ENCODE data around the gene FAM184A.

FAM184A gene

DNA sequence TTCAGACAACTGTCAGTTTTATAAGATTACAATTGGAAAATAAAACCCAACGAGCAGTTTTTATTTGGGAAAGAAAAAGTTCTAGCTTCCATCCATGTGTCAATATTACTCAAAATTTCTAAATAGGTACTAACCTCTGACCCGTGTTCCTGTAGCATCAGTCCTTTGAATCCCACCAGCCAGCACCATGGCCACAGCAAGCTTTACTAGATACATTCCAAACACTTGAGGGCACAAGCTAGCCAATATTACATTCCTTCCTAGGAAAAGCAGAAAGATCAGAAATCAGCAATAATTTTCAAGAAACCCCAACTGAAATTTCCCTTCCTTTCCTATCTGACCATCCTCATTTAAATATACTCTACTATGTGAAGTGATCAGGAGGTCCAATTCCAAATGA, 165.3 kb downstream of the FAM184A start:
- H3K36me3 ChIP-seq (ENCODE audit: control insufficient read depth in 2 of 2, insufficient read depth in 2 of 2, low read length in 2 of 2), result peaks cover 22 to 38% of the 10 kb centered on the region in 2 donors
- no peaks in the 10 kb centered on the region for H3K27me3 ChIP-seq (ENCODE audit: control insufficient read depth in 1 of 2, insufficient read depth in 2 of 2, low read length in 2 of 2)
- no peaks in the 10 kb centered on the region for H3K4me1 ChIP-seq (ENCODE audit: control insufficient read depth, insufficient read depth, low read length)
- no peak overlapping the region for H3K9ac ChIP-seq (ENCODE audit: low read length in 2 of 2)
- no peak overlapping the region for H3K27ac ChIP-seq (ENCODE audit: low read length)
- no peaks in the 10 kb centered on the region for H3K9me3 ChIP-seq (ENCODE audit: control insufficient read depth in 2 of 2, low read length in 2 of 2)
- H3K4me3 ChIP-seq (ENCODE audit: low read length in 2 of 2), result no peak overlapping the region

DNA sequence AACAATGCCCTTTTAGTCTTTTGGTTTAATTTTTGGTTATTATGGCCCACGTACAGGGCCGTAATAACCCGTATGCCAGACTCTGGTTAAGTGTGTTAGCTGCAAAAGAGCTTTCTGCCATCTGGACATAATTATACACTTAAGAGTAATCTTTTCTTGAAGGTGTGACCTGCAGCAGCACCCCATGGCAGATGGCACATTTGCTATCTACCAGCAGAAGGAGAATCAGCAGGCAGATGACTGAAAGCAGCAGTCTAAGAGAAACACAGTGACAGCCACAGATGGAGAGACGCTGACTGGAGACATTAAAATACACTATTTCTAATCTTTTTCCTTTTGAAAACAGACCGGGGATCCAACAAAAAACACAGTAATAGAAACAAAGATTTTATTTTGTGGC, 165.8 kb downstream of the FAM184A start:
- Histone ChIP-seq H3K27me3 (ENCODE audit: control insufficient read depth in 1 of 2, insufficient read depth in 2 of 2, low read length in 2 of 2) (no peaks in the 10 kb centered on the region), H3K36me3 (ENCODE audit: control insufficient read depth in 2 of 2, insufficient read depth in 2 of 2, low read length in 2 of 2) (peaks cover 24 to 40% of the 10 kb centered on the region in 2 donors), H3K4me3 (ENCODE audit: low read length in 2 of 2) (no peak overlapping the region), H3K27ac (ENCODE audit: low read length) (no peak overlapping the region), H3K9me3 (ENCODE audit: control insufficient read depth in 2 of 2, low read length in 2 of 2) (no peaks in the 10 kb centered on the region), H3K4me1 (ENCODE audit: control insufficient read depth, insufficient read depth, low read length) (no peaks in the 10 kb centered on the region), H3K9ac (ENCODE audit: low read length in 2 of 2) (no peak overlapping the region)
